HG02610 (cell line): ENCODE measurements around the gene CD81.
"Not testable (repeated sequence)": the region's sequence is repeated elsewhere in the genome, so short reads cannot be mapped to it uniquely, and the experiment has no call there.

Source experiments
- ATAC-seq: cut with Tn5 transposase; IDR thresholded peaks from one replicate; pipeline ENCODE4 v1.9.1; 2021; ENCODE audit warnings: mild to moderate bottlenecking, moderate library complexity; ENCODE audit not compliant: unreplicated experiment

CD81 gene

GRCh38 chr11:2357246-2357645 lies 19.9 kb upstream of the CD81 start:
- no peak for ATAC-seq

GRCh38 chr11:2357651-2358050 lies 19.5 kb upstream of the CD81 start:
- not testable (repeated sequence) for ATAC-seq

DNA sequence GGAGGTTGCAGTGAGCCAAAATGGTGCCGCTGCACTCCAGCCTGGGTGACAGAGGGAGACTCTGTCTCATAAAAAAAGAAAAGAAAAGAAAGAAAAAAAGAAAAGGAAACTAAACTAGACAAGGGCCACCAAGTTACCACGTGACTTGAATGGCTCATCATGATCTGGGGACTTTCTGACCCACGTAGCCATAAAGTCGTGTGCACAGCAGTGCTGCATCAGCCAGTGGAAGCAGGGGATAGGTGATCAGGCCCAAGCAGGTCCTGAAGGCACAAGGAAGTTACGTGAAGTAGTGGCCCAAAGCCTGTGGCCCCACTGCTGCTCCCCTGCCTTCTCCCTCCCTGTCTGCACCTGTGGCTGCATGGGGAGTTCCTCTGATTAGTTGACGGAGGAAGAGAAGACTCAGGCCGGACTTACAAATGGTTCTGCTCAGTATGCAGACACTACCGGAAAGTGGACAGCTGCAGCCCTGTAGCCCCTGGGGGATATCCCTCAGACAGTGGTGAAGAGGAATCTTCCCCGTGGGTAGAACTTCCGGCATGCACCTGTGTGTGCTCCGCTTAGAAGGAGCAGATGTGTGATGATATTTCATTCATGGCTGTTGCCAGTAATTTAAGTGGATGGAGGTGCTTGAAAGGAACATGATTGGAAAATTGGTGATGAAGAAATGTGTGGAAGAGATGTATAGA lies 18.2 kb upstream of the CD81 start:
- ATAC-seq = no peak

GRCh38 chr11:2359557-2359956 lies 17.6 kb upstream of the CD81 start:
- ATAC-seq = no peak

DNA sequence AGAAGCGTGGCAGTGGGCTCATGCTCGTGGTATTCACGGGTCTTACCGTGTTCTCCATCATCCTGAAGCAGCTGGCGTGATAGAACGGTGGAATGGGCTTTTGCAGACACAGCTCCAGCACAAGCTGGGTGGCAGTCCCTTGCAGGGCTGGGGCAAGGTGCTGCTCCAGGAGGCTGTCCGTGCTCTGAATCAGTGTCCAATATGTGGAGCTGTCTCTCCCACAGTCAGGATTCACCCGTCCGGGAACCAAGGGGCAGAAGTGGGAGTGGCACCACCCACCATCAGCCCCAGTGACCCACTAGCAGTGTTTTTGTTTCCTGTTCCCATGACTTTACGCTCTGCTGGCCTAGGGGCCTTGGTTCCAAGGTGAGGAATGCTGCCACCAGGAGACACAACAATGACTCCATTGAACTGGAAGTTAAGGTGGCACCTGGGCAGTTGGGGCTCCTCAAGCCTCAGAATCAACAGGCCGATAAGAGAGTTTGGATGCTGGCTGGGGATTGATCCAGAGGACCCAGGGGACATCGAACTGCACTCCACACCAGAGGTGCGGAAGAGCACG lies 16.9 kb upstream of the CD81 start:
- no peak for ATAC-seq

GRCh38 chr11:2361565-2361964 lies 15.5 kb upstream of the CD81 start:
- ATAC-seq = no peak

GRCh38 chr11:2362414-2362813 lies 14.7 kb upstream of the CD81 start:
- ATAC-seq = no peak

GRCh38 chr11:2363130-2363529 lies 14.0 kb upstream of the CD81 start:
- ATAC-seq = no peak

- ATAC-seq = no peak
Observed at GRCh38 chr11:2363577-2364370, 13.3 kb upstream of the CD81 start.

DNA sequence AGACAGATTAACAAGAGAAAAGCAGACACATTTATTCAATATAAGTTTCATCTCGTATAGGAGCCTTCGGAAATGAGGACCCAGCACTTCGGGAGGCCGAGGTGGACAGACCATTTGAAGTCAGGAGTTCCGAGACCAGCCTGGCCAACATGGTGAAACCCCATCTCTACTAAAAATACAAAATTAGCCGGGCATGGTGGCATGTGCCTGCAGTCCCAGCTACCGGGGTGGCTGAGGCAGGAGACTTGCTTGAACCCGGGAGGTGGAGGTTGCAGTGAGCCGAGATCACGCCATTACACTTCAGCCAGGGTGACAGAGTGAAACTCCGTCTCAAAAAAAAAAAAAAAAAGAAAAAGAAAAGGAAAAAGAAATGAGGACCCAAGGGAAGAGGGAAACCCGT lies 12.7 kb upstream of the CD81 start:
- ATAC-seq = not testable (repeated sequence)

DNA sequence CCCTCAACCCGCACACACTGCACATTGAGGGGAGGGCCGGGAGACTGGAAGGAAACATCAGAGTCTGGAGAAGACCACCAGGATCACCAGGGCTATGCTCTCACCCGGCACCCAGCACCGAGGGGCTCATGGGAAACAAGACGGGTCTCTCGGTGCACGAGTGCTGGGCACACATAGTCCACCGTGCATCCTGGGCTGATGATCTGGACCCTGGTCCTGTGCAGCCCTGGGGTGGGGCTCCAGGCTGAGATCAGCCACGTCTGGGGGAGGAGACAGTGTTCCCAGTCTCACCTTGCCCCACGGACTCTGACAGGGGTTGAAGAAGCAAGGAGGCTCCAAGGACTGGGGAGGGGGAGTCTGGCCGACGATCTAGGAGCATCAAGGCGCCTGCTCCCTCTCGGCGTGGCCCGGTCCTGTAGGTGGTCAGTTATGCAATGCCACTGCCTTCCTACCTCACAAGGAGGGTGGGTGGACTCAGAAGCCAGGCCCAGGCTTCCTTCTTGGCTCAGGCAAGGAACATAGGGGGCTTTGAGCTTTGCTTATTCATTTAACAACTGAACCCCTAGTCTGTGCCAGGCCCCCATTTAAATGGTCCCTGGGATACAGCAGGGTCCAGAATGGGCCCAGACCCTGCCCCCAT lies 11.4 kb upstream of the CD81 start:
- no peak for ATAC-seq

GRCh38 chr11:2366276-2366675 lies 10.8 kb upstream of the CD81 start:
- no peak for ATAC-seq

DNA sequence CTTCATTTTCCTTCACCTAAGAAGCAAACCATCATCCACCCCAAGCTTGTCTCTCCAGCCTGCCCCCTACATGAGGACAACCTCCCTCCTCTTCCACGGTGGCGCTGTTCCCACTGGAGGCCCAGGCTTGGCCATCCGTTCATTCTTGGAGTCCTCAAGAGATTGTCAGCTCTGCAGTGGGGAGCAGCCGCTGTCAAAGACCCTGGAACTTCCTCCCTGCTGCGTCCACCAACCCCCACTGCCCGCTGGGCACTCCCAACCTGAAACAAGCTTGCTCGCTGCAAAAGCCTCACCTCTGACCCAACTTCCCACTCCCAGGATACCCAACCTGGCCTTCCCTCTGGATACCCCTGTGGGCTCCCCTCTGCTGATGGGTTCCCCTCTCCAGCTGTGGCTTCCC lies 10.4 kb upstream of the CD81 start:
- no peak for ATAC-seq

DNA sequence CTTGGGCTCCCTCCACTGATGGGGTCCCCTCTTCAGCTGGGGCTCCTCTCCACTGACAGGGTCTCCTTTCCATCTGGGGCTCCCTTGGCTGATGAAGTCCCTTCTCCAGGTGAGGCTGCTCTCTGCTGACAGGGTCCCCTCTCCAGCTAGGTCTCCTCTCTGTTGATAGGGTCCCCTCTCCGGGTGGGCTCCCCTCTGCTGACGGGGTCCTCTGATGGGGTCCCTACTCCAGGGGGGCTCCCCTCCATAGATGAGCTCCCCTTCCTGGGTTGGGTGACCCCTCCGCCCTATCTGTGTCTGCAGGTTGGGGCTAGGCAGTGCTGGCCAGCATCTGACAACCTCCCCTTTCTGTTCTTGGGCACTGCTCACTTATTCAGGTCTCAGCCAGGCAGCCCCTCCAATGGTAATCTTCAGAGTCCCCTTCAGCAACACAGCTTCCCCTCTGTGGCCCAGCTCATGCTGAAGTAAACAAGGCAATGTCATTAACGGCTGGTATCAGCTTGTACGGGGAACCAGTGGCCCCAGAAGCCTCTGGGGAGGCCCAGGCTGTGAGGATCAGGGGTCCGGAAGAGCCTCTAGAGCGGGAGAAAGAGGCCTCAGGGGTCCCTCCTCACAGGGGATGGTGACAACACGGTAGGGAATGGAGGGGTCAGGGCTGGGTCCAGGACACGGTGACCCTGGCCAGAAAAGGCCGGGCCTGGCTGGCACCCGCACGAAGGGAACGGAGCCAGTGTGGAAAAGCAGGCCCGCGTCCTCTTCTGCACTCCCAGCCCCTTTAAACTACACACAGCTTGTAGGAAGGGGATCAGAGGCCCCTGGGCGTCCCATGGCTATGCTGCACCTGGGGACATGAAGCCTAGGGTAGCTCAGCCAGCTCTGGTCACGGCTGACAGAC lies 9.6 kb upstream of the CD81 start:
- no peak for ATAC-seq

- no peak for ATAC-seq
Observed at GRCh38 chr11:2368178-2368850, 8.8 kb upstream of the CD81 start.

GRCh38 chr11:2368851-2369180 lies 8.3 kb upstream of the CD81 start:
- no peak for ATAC-seq

DNA sequence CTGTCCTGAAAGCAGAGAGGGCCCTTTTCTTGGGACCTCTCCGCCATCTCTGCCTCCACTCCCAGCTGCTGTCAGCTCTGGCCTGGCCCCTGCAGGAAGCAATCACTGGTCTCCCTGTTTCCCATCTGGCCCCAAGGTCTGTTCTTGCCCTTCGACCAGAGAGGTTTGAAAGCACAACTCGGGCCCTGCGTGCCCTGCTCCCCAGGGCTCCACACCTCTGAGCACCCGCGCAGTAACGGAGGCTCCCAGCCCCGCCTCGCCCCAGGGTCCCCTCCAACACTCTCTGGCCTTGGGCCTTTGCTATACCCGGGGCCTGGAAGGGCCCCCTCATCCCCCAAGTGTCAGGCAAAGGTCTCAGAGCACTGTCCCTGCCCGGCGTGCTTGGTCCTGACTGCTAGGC lies 7.8 kb upstream of the CD81 start:
- no peak for ATAC-seq

DNA sequence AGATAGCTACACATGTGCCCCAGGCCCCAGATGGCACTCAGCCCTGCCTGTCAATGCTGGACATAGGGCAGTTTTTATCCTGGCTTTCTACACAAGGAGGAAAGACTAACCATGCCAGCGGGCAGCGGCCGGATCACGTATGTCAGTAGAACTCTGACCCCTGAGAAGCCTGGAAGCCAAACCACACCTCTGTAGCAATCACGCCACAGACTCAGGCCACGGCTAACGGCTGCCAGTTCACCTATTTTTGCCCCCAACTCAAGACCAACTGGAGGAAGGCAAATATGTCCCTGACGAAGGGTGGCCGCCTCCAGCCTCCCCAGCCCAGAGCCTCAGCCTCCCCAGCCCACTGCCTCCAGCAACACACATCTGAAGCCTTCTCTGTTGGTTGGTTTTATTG lies 7.2 kb upstream of the CD81 start:
- ATAC-seq = no peak

DNA sequence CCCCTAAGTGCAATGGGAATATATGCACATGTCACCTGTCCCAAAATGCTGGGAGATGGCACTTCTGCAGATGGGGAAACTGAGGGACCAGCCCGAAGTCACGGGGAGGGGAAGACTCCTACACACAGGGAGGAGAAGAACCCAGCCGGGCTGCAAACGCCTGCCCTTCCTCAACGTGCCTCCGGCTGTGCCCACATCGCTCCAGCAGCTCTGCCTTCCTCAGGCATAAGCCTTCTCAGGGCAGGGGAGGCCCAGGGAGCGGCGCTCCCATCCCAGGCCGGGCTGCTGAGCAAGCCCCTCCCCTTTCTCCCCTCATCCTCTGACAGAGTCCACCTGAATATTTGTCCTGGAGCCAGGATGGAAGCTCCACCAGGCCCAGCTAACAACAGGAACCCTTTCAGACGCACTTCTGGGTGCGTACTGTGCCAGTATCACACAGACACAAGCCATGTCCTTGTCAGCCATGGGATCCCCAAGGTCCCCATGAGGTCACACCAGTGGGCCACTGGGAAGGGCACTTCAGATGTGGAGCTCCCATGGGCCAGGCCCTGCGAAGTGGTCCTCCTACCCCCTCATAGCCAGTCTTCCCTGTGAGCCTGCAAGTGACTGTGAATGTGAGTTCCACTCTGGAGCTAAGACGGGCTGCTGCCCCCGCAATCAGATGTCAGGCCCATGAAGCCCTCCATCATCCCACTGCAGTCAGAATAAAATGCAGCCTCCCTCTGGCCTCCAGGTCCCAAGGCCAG lies 2.5 kb upstream of the CD81 start:
- no peak for ATAC-seq
